GM23248 (cell line): ENCODE results near the gene VPS26C. TPM values are rescaled to one million over a fixed set of nuclear protein-coding genes. Genes with fewer than 3 reads are reported as not detected.

Source experiments
- DNase-seq: peaks from one replicate; pipeline ENCODE4 v3.0.0-alpha.2; 2015
- H2AFZ ChIP-seq: fragments of 200-600 bp; sonication (generic); 2 replicates; pipeline ENCODE4 v1.6.1; 2016; ENCODE audit warnings: antibody characterized with exemption
- H3F3A ChIP-seq: fragments of 200-600 bp; sonication (generic); 2 replicates; pipeline ENCODE4 v1.6.1; 2016; ENCODE audit warnings: mild to moderate bottlenecking, antibody characterized with exemption, mixed run types; ENCODE audit not compliant: insufficient read depth
- H3K27ac ChIP-seq: fragments of 200-600 bp; sonication (generic); 2 replicates; pipeline ENCODE4 v1.5.1; 2016; ENCODE audit warnings: mild to moderate bottlenecking
- H3K27me3 ChIP-seq: fragments of 200-600 bp; sonication (generic); replicated peaks from 2 replicates; pipeline ENCODE4 v1.6.1; 2016; ENCODE audit warnings: mild to moderate bottlenecking; ENCODE audit not compliant: insufficient read depth
- H3K36me3 ChIP-seq: fragments of 200-600 bp; sonication (generic); 2 replicates; pipeline ENCODE4 v1.6.1; 2016; ENCODE audit warnings: low read depth, mild to moderate bottlenecking
- H3K4me1 ChIP-seq: fragments of 200-600 bp; sonication (generic); 2 replicates; pipeline ENCODE4 v1.6.1; 2016; ENCODE audit warnings: mild to moderate bottlenecking; ENCODE audit not compliant: insufficient read depth
- H3K4me2 ChIP-seq: fragments of 200-600 bp; sonication (generic); one replicate; pipeline ENCODE4 v1.6.1; 2016; ENCODE audit warnings: mild to moderate bottlenecking; ENCODE audit not compliant: unreplicated experiment
- H3K4me3 ChIP-seq: fragments of 200-600 bp; sonication (generic); 2 replicates; pipeline ENCODE4 v1.5.1; 2016; ENCODE audit warnings: mild to moderate bottlenecking
- H3K79me2 ChIP-seq: fragments of 200-600 bp; sonication (generic); 2 replicates; pipeline ENCODE4 v1.6.1; 2016; ENCODE audit warnings: mild to moderate bottlenecking; ENCODE audit not compliant: insufficient read depth
- H3K9ac ChIP-seq: fragments of 200-600 bp; sonication (generic); 2 replicates; pipeline ENCODE4 v1.6.1; 2016; ENCODE audit warnings: mild to moderate bottlenecking
- H3K9me2 ChIP-seq: fragments of 200-600 bp; sonication (generic); 2 replicates; pipeline ENCODE4 v1.6.1; 2016; ENCODE audit warnings: mixed run types, mild to moderate bottlenecking, moderate library complexity; ENCODE audit not compliant: insufficient read depth
- H3K9me3 ChIP-seq: fragments of 200-600 bp; sonication (generic); one replicate; pipeline ENCODE4 v1.6.1; 2017; ENCODE audit warnings: low read depth
- H4K20me1 ChIP-seq: fragments of 200-600 bp; sonication (generic); 2 replicates; pipeline ENCODE4 v1.6.0; 2016; ENCODE audit not compliant: insufficient read depth
- EZH2 ChIP-seq: fragments of 200-600 bp; sonication (generic); IDR thresholded peaks from 2 replicates; pipeline ENCODE4 v1.6.1; 2018; ENCODE audit warnings: antibody characterized with exemption, mild to moderate bottlenecking; ENCODE audit not compliant: insufficient read depth, poor library complexity, severe bottlenecking
- EZH2phosphoT487 ChIP-seq: fragments of 200-600 bp; sonication (generic); IDR thresholded peaks from 2 replicates; pipeline ENCODE4 v1.6.1; 2018; ENCODE audit warnings: antibody characterized with exemption, moderate library complexity, mild to moderate bottlenecking, low read depth; ENCODE audit not compliant: insufficient read depth
- WGBS, 2 experiments: methylation state at CpG; one replicate each; pipeline ENCODE4 v1.1.6; 2015 to 2017; ENCODE audit warnings: low lambda C conversion rate in 2 of 2, low coverage in 1 of 2; ENCODE audit errors: missing lambda C conversion rate in 2 of 2; 5-methylcytosine and 5-hydroxymethylcytosine counted together
- in situ Hi-C: fragments of 300-500 bp; cut with MboI; formaldehyde crosslinking; loops from 2 replicates; pipeline ENCODE4 v1.15.0; 2020
- polyA plus RNA-seq: library from polyadenylated mRNA; unstranded; fragments of >200 nt; fragmentation: Nextera tagmentation; extraction: Ambion mirVana; gene quantifications from 2 replicates; pipeline ENCODE4 v1.2.1, GENCODE V29; 2016
- total RNA-seq: library from RNA; depleted of rRNA; stranded (reverse); fragments of >200 nt; shearing (Covaris generic); gene quantifications from 2 replicates; pipeline ENCODE4 v1.2.3, GENCODE V29; 2014

Gene VPS26C
- total and polyA plus RNA-seq, 2 experiments from 2014 or later = 42.3 to 55.0 TPM

DNA sequence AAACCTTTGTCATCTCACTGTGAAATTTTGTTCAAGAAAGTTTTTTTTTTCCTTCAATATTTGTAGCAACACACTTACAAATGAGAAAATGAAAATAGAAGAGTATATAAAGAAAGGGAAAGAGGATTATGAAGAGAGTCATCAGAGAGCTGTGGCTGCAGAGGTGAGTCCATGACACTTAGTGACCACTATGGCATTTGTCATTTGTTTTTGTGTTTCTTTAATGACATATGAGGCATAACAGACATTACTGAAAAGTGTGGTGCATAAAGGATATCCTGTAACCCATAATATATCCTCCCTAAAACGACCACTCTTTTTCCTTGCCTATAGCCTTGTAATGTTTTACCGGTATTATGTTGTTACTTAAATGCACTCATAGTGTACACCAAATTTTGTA lies 80.2 kb downstream of the VPS26C start:
- Histone ChIP-seq H2AFZ (no peak overlapping the region), H3K9ac (no peak overlapping the region), H3K27ac (no peak overlapping the region), H4K20me1 (no peaks in the 10 kb centered on the region), H3K4me2 (no peak overlapping the region), H3K36me3 (peaks cover 53% of the 10 kb centered on the region), H3K79me2 (peaks cover 28% of the 10 kb centered on the region), H3F3A (no peaks in the 10 kb centered on the region), H3K9me3 (no peaks in the 10 kb centered on the region), H3K4me1 (no peaks in the 10 kb centered on the region), H3K9me2 (no peaks in the 10 kb centered on the region), H3K4me3 (no peak overlapping the region), H3K27me3 (no peaks in the 10 kb centered on the region)
- TF ChIP-seq EZH2phosphoT487 (no peak), EZH2 (no peak)
- in situ Hi-C loops = no loop called here
- WGBS, 2 experiments = 97 to 100% methylated on average over 2 of the region's 2 CpGs
- DNase-seq = no peak

DNA sequence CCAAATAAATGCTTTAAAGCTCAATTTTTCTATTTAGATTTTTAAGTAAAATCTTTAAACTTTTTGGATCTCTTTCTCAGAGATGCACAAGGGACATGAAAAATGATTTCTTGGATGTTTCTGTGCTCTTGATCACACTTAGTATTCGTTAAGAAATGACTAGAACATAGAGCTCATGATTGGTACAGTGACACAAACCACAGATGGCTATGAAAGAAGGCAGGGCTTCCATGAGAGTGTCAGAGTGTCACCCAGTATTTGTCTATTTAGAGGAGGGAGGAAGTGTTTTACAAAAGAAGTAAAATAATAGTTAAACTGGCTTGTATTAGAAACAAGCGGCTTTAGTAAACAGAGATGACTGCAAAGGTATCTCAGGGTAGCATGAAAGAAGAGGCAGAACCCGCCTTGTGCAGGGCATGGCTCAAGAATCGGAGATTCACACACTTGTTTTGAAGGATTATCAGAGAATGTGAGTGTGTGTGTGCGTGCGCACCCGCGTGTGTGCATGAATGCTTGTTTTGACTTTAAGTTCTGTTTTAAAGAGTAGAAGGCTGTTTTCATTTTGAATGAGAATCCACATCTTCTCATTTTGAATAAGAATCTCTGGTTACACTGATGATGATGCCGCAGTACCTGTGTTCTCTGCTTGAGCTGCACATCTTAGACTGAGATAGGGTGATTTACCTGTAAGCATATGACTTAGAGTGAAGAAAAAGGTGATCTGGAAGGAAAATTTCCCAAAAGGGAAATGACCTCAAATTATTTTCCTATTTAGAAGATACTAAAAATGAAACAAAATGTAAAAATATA lies 82.1 kb downstream of the VPS26C start:
- no peak overlapping the region for H3K27ac ChIP-seq
- H3F3A ChIP-seq = no peaks in the 10 kb centered on the region
- H3K4me3 ChIP-seq = no peak overlapping the region
- DNase-seq = no peak
- in situ Hi-C loops = no loop called here
- no peaks in the 10 kb centered on the region for H4K20me1 ChIP-seq
- H3K4me2 ChIP-seq = no peak overlapping the region
- peaks cover 41% of the 10 kb centered on the region for H3K79me2 ChIP-seq
- no peaks in the 10 kb centered on the region for H3K9me3 ChIP-seq
- peaks cover 42% of the 10 kb centered on the region for H3K36me3 ChIP-seq
- H2AFZ ChIP-seq = no peak overlapping the region
- 93% methylated on average over 9 of the region's 9 CpGs for WGBS, 2 experiments
- H3K27me3 ChIP-seq = no peaks in the 10 kb centered on the region
- TF ChIP-seq EZH2phosphoT487 = no peak
- no peak for TF ChIP-seq EZH2
- no peak overlapping the region for H3K9ac ChIP-seq
- no peaks in the 10 kb centered on the region for H3K9me2 ChIP-seq
- no peaks in the 10 kb centered on the region for H3K4me1 ChIP-seq

DNA sequence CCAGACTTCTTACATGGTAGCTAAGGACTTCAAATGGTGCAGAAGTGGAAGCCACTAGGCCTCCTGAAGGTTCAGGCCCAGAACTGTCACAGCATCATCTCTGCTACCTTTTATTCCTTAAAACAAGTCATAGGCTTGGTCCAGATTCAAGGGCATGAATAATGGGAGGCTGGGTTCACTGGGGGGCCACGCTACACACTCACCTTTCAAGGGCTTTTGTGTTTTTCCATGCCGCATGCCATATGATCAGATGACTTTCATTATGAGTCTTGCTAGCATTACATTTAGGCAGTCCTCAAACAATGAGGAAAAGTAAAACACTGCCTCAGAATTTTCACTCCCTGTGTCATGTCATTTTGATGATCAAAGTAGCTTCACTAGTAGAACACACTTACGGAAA lies 83.4 kb downstream of the VPS26C start:
- H3K27me3 ChIP-seq = no peaks in the 10 kb centered on the region
- no peak overlapping the region for H3K4me2 ChIP-seq
- H3K36me3 ChIP-seq = peaks cover 46% of the 10 kb centered on the region
- H2AFZ ChIP-seq = no peak overlapping the region
- H3K9me2 ChIP-seq = no peaks in the 10 kb centered on the region
- no peak overlapping the region for H3K9ac ChIP-seq
- in situ Hi-C loops = no loop called here
- H3K27ac ChIP-seq = no peak overlapping the region
- H3K4me1 ChIP-seq = no peaks in the 10 kb centered on the region
- peaks cover 52% of the 10 kb centered on the region for H3K79me2 ChIP-seq
- H3F3A ChIP-seq = no peaks in the 10 kb centered on the region
- no peaks in the 10 kb centered on the region for H3K9me3 ChIP-seq
- DNase-seq = no peak
- WGBS, 2 experiments = 98 to 100% methylated on average over 3 of the region's 3 CpGs
- H4K20me1 ChIP-seq = no peaks in the 10 kb centered on the region
- H3K4me3 ChIP-seq = no peak overlapping the region
- no peak for TF ChIP-seq EZH2phosphoT487
- no peak for TF ChIP-seq EZH2

DNA sequence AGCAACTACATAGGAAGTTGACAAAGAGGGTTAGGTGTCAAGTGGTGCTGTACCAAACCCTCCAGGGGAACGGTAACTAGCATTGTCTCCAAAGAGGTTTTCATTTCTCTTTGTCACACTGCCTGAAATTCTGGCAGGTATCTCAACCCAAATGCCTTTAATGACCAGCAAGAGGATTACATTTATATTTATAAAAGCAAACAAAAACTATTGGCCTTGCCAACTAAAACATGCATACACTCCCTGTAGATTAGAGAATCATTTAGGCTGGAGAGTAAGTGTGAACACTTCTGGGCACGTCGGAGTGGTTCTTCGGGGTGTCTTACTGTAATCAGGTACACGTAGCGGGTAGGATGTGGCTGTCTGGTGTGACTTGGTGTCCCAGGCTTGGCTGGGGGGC lies 84.9 kb downstream of the VPS26C start:
- Histone ChIP-seq H2AFZ (no peak overlapping the region), H3K4me3 (no peak overlapping the region), H3K36me3 (peaks cover 43% of the 10 kb centered on the region), H3K9ac (no peak overlapping the region), H3K27ac (no peak overlapping the region), H3K9me2 (no peaks in the 10 kb centered on the region), H3K9me3 (no peaks in the 10 kb centered on the region), H3K27me3 (no peaks in the 10 kb centered on the region), H3K4me1 (no peaks in the 10 kb centered on the region), H4K20me1 (no peaks in the 10 kb centered on the region), H3F3A (no peaks in the 10 kb centered on the region), H3K79me2 (peaks cover 67% of the 10 kb centered on the region), H3K4me2 (no peak overlapping the region)
- no peak for DNase-seq
- WGBS, 2 experiments = 97 to 98% methylated on average over 6 of the region's 6 CpGs
- in situ Hi-C loops = no loop called here
- no peak for TF ChIP-seq EZH2phosphoT487
- no peak for TF ChIP-seq EZH2

DNA sequence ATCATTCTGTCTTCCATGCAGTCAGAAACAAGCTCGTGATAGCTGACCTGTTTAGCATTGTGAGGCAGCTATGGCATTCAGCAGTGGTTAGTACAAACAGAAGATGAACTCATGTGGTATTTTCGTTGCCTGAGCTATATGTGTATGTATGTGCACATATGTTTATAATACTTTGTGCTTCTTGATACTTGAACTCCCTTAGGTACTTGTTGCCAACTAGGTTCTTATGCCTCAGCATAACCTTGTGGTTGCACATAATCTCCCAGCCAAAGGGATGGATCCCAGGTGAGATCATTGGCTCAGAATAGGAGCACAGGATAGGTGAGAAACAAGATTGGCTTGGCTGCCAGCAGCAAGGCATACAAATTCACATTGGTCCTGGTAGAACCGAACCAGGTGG lies 86.1 kb downstream of the VPS26C start:
- Histone ChIP-seq H3K4me2 (no peak overlapping the region), H3K4me1 (no peaks in the 10 kb centered on the region), H2AFZ (no peak overlapping the region), H3K9me3 (no peaks in the 10 kb centered on the region), H4K20me1 (no peaks in the 10 kb centered on the region), H3K27me3 (no peaks in the 10 kb centered on the region), H3K9me2 (no peaks in the 10 kb centered on the region), H3K27ac (no peak overlapping the region), H3K4me3 (no peak overlapping the region), H3K79me2 (peaks cover 70% of the 10 kb centered on the region), H3K36me3 (peaks cover 43% of the 10 kb centered on the region), H3K9ac (no peak overlapping the region), H3F3A (no peaks in the 10 kb centered on the region)
- 95 to 98% methylated on average over 3 of the region's 3 CpGs for WGBS, 2 experiments
- in situ Hi-C loops = no loop called here
- no peak for DNase-seq
- TF ChIP-seq EZH2 (no peak), EZH2phosphoT487 (no peak)
